Left renal pelvis (tissue), 4 donors: ENCODE measurements around the gene KCNQ2. TPM values are rescaled to one million over a fixed set of nuclear protein-coding genes. Genes with fewer than 3 reads are reported as not detected.

Experiments
- DNase-seq, 4 donors: peaks; one replicate each; pipeline ENCODE4 v3.0.0-alpha.2; 2013; ENCODE audit warnings: low read depth in 4 of 4, low spot score in 3 of 4
- polyA plus RNA-seq, 4 donors: library from polyadenylated mRNA; unstranded; fragments of 120-200 nt; gene quantifications; one replicate each; pipeline ENCODE4 v1.2.1, GENCODE V29; 2013; ENCODE audit not compliant: insufficient read length in 4 of 4

Gene KCNQ2
- polyA plus RNA-seq, 4 donors: 1.9 to 9.0 (median 6.4) TPM

DNA sequence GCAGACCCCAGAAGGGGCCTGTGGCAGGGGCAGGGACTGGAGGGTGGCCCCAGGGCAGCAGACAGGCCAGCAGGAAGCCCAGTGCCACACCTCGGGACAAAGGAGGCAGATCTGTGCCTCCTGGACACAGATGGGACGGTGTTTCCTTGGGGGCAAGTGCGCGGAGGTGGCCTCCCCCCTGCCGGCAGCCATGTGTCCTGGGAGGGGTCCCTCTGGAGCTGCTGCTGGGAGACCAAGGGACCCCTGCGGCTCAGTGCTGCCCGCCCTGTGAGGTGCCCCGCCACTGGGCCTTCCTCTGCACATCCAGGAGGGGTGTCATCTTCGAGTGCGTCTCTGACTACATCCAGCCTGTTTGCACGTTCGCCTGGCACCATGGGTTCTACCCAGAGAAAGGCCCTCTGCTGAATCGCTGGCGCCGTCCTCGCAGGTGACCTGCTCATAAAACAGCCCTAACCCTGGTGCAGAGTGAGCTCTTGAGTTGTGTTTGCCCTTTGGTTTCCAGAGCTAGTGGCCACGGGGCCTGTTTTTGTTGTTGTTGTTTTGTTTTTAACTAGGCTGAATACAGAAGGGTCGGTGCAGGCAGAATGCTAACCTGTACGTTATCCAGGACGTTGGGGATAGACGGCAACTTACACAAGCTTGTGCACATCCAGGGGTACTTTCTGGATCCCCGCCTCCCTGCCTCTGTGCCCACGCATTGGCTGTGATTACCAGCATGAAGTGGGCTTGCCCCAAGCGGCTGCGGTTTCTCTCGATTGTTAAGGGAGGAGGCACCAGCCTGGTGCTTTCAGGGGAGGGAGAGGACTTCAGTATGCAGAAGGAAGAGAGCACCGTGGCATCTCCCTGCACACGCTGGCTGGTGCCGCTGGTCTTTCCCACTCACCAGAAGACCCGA, 1.3 kb upstream of the KCNQ2 start:
- no peak for DNase-seq

DNA sequence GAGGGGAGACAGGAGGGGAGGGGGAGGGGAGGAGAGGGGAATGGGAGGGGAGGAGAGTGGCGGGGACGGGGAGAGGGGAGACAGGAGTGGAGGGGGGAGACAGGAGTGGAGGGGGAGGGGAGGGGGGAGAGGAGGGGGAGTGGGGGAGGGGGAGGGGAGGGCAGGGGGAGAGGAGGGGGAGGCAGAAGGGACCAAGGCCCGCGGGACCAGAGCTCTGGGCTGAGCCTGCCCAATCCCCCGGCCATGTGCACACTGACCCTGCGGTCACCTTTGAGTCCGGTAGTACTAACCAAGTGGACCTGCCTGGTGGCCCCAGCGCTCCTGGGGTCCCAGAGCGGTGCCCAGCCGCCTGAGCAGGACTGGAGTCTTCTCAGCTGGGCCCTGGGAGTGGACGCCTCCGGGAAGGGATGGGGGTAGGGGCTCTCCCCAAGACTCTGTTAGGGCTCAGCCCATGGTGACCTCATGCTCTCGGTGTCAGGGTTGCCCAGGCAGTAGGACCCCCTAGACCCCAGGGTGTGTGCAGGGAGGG, 471 bp upstream of the KCNQ2 start:
- DNase-seq: no peak

- DNase-seq: no peak
These were observed 806 bp downstream of the KCNQ2 start for GRCh38 chr20:63471717-63471980.

DNA sequence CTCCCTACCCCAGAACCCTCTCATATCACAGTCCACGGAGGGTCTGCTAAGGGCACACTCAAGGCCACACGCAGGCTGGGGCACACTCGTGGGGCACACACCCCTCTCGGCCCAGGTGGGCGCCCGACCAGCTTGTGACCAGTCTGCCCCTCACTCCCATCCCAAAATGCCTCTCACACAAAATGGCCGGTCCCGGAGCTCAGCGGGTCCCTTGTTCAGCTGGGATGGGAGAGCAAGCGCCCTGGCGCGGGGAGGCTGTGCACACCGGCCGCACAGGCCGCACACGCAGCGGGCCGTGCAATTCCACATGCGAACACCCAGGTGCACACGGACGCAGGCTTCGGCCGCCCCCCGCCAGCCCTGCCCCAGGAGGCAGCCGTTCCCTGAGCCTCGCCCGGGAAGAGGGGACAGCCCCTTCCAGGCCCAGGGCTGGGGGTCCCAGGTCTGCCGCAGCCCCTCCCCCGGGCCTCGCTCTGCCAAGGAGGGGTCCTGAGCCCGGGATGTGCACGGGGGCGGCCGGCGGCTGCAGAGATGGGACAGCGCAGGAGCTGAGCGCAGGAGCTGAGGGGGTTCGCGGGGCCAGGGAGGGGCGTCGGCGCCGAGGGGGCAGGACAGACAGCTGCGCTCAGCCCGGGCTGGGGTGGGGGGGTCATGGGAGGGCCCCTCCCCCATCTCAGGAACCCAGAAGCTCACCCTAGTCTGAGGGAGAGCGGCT, 1.3 kb downstream of the KCNQ2 start:
- DNase-seq: no peak

DNA sequence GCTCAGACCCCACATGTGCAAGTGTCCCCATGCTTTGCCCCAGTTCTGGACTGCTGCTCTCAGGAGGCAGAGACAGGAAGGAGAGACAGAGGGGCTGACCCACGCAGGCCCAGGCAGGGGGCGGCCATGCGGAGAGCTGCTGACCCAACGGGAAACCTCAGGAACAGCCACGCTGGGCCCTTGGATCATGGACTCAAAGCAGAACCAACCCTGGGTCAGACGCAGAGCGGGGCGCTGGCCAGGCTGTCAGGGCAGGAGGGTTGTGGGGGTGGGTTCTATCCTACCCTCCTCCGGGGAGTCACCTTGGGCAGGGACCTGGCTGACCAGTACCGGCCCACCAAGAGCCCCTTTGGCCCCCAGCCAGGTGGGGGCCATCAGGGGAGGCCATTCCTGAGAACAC, 2.0 kb downstream of the KCNQ2 start:
- no peak for DNase-seq

DNA sequence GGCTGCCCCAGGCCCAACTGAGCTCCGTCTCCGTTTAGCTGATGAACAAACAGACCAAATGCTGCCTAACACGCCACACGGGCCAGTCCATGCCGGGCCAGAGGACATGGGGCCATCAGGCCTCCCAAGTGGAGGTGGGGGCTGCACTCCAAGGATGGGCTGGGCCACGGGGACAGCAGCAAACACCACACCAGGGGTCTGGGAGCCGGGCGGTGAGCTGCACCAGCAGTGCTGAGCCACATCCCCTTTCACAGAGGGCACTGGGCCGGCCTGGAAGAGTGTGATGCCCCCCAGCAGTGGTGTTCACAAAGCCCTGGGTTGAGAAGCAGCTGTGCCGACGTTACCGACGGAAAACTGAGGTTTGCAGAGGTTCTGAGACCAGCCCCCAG, 2.7 kb downstream of the KCNQ2 start:
- no peak for DNase-seq

GRCh38 chr20:63469019-63469712, 3.3 kb downstream of the KCNQ2 start:
- DNase-seq: no peak

- DNase-seq: no peak
These were observed 4.0 kb downstream of the KCNQ2 start for GRCh38 chr20:63468421-63468820.

DNA sequence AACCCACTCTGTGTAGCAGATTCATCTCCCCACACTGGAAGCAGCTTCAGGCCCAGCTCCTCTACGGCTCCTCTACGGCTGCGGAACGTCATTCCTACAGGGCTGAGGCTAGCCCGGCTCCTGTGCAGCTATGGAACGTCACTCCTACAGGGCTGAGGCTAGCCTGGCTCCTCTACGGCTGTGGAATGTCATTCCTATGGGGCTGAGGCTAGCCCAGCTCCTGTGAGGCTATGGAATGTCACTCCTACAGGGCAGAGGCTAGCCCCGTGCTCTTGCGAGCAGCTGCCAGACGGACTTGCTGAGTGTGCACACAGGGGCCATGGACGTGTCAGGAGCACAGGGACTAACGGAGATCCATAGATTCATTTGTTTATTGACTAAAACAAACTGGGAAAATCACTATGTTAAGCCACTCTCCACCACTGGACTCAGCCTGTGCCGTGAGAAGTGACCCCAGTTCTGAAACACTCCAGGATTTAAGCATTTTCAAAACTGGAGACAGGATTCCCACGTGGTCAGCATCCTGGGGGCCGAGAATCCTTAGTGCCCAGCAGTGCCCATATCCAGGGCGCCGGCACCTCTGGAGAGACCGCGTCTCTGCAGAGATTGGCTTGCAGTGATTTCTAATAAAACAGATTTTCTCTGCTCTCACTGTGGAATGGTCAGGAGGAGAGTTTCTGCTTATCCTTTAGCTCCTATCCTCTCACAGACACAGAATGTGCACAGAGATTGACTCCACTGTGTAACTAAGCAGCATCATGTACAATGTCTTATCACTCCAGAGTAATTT, 5.0 kb downstream of the KCNQ2 start:
- DNase-seq: no peak

GRCh38 chr20:63466861-63467260, 5.6 kb downstream of the KCNQ2 start:
- DNase-seq: no peak

- no peak for DNase-seq
These were observed 6.1 kb downstream of the KCNQ2 start for GRCh38 chr20:63466250-63466825.

DNA sequence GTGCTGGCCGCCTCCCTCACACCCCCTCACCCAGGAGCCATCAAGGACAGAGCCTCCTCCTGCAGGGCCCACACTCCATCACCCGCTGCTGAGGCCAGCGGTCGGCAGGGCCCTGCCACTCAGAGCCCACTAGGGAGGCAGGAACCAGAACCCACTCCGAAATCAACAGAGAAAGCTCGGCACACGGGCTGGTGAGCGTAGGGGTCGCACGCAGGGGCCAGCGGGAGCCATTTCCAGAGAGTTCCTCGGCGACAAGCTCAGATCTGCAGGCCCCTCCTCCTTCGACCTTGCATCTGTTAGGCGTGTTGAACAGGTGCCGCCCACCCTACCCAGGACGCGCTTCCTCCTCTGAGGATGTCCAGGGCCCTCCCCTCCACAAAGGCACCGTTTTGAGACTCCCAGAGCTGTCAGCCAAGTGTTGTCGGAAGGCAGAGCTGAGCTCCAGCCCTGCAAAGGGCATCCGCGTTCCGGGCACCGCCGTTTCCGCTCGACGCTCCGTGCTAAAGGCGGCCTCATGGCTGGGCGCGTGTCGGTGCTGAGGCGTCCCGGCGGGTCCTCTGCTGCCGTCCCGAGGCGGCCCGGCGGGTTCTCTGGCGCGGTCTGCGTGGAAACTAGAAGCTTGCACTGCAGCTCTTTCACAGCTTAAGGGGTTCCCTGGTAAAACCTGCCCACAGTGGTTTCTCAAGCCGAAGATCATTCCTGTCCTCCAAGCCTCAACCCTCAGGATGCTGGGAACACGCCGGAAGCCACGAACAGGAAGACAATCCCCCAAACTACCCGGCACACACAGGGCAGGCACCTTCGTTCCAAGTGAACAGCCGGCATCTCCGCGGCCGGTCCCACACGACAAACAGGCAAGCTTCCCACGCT, 6.8 kb downstream of the KCNQ2 start:
- DNase-seq: no peak

- no peak for DNase-seq
These were observed 8.2 kb downstream of the KCNQ2 start for GRCh38 chr20:63464289-63464635.

DNA sequence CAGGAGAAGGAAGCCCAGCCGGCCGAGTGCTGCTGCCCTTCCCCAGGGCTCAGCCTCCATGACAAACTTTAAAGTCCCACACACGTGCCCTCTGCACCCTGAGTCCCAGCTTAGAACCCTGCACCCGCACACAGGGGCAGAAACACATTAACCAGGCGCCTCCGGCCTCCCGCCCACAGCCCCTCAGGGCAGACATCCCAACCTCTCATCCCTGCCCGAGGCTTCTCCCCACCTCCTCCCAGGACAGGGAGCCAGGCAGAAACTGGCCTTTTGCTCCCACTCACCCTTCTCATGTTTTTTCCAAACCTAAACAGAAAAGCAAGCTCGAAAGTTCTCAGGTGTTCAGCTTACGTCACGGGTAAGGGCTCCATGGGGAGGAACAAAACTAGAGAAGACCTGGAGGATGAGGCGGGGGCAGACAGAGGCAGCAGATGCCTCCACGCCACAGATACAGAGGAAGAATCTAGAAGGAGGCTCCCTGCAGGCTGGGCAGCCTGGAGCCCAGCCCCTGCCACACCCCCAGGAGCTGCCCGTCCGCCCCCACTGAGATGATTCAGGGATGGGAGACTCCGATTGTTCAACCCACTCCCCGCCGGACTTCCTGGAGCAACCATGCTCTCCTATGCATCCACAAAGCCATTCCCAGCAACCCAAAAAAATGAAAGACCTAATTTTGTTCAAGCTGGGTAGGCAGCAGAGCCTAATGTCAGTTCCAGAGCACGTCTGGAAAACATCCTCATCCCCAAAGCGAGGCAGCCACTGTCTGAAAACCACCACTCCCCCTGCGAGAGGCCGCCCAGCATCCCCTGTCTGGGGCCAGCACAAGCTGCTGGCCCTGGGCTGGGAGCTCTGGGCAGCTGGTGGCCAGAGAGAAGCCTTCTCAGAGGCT, 8.8 kb downstream of the KCNQ2 start:
- DNase-seq: no peak

GRCh38 chr20:63462244-63462643, 10.2 kb downstream of the KCNQ2 start:
- no peak for DNase-seq

- no peak for DNase-seq
These were observed 11.2 kb downstream of the KCNQ2 start for GRCh38 chr20:63461104-63461763.

- no peak for DNase-seq
These were observed 13.4 kb downstream of the KCNQ2 start for GRCh38 chr20:63459070-63459380.
